ENCODE results near the gene LRRC55.

LRRC55 gene

GRCh38 chr11:57181678-57182305, at the start of gene LRRC55:
LRRC55 (plus strand) TSS chr11:57181953; CDS start chr11:57182023, 70 bp downstream.
- DNase-seq = no peak

GRCh38 chr11:57133366-57134038, 48.3 kb upstream of the LRRC55 start:
- DNase-seq = no peak

GRCh38 chr11:57134284-57134683, 47.5 kb upstream of the LRRC55 start:
- no peak for DNase-seq

- DNase-seq = no peak
Observed at GRCh38 chr11:57135020-57135751, 46.6 kb upstream of the LRRC55 start.

GRCh38 chr11:57140568-57140967, 41.2 kb upstream of the LRRC55 start:
- DNase-seq = no peak

GRCh38 chr11:57143459-57143858, 38.3 kb upstream of the LRRC55 start:
- no peak for DNase-seq

- DNase-seq = peak; percentile 16
Observed at GRCh38 chr11:57144075-57144474, 37.7 kb upstream of the LRRC55 start.

GRCh38 chr11:57144531-57145320, 37.0 kb upstream of the LRRC55 start:
- no peak for DNase-seq

- DNase-seq = no peak
Observed at GRCh38 chr11:57146301-57146700, 35.5 kb upstream of the LRRC55 start.

- no peak for DNase-seq
Observed at GRCh38 chr11:57148621-57149020, 33.1 kb upstream of the LRRC55 start.

- DNase-seq = peak; percentile 4
Observed at GRCh38 chr11:57150454-57150917, 31.3 kb upstream of the LRRC55 start.

GRCh38 chr11:57152134-57152533, 29.6 kb upstream of the LRRC55 start:
- DNase-seq = no peak

- no peak for DNase-seq
Observed at GRCh38 chr11:57153448-57153847, 28.3 kb upstream of the LRRC55 start.

GRCh38 chr11:57154739-57155138, 27.0 kb upstream of the LRRC55 start:
- no peak for DNase-seq

- DNase-seq = peak; percentile 32
Observed at GRCh38 chr11:57155400-57155799, 26.4 kb upstream of the LRRC55 start.

- DNase-seq = no peak
Observed at GRCh38 chr11:57155838-57156607, 25.7 kb upstream of the LRRC55 start.

GRCh38 chr11:57156928-57157327, 24.8 kb upstream of the LRRC55 start:
- no peak for DNase-seq

GRCh38 chr11:57157624-57158023, 24.1 kb upstream of the LRRC55 start:
- no peak for DNase-seq

- DNase-seq = no peak
Observed at GRCh38 chr11:57158180-57158579, 23.6 kb upstream of the LRRC55 start.

GRCh38 chr11:57158599-57158998, 23.2 kb upstream of the LRRC55 start:
- DNase-seq = no peak

GRCh38 chr11:57160665-57161064, 21.1 kb upstream of the LRRC55 start:
- DNase-seq = no peak

GRCh38 chr11:57161351-57161750, 20.4 kb upstream of the LRRC55 start:
- no peak for DNase-seq

Data from NCI-H226 (cell line).